Cerebellar nuclear complex (tissue), 1 donor: ENCODE data around the gene UBQLN1.
"Not testable (repeated sequence)": the region's sequence is repeated elsewhere in the genome, so short reads cannot be mapped to it uniquely, and the experiment has no call there.

Source experiments
- DNase-seq, 2 experiments: peaks; one replicate each; lab custom pipeline; 2025; lab: John Stamatoyannopoulos, UW

The UBQLN1 gene

GRCh38 chr9:83707768-83708514 lies at the start of gene UBQLN1:
Gene UBQLN1 (minus strand): TSS chr9:83707958. CDS start chr9:83707679, 279 bp downstream.
- peak in 1 of 2 experiments; percentile 79 for DNase-seq

GRCh38 chr9:83754383-83754977 lies 46.7 kb upstream of the UBQLN1 start:
- DNase-seq, result no peak

- no peak for DNase-seq
These were observed 41.9 kb upstream of the UBQLN1 start for GRCh38 chr9:83749706-83750105.

- DNase-seq, result no peak
These were observed 36.4 kb upstream of the UBQLN1 start for GRCh38 chr9:83744206-83744605.

- DNase-seq, result no peak
These were observed 26.0 kb upstream of the UBQLN1 start for GRCh38 chr9:83733739-83734138.

- DNase-seq, result not testable (repeated sequence)
These were observed 21.0 kb upstream of the UBQLN1 start for GRCh38 chr9:83728591-83729368.

GRCh38 chr9:83724436-83724835 lies 16.7 kb upstream of the UBQLN1 start:
- no peak for DNase-seq

GRCh38 chr9:83722726-83723495 lies 15.2 kb upstream of the UBQLN1 start:
- DNase-seq, result no peak

GRCh38 chr9:83721509-83721908 lies 13.8 kb upstream of the UBQLN1 start:
- DNase-seq, result no peak

- no peak for DNase-seq
These were observed 8.0 kb upstream of the UBQLN1 start for GRCh38 chr9:83715794-83716193.

- no peak for DNase-seq
These were observed 7.5 kb upstream of the UBQLN1 start for GRCh38 chr9:83715221-83715620.

- DNase-seq, result no peak
These were observed 6.6 kb upstream of the UBQLN1 start for GRCh38 chr9:83714329-83714728.

GRCh38 chr9:83708515-83709158 lies 879 bp upstream of the UBQLN1 start:
- peak in 1 of 2 experiments; percentile 28 for DNase-seq

GRCh38 chr9:83707518-83707767 lies 315 bp downstream of the UBQLN1 start:
- no peak for DNase-seq

- DNase-seq, result no peak
These were observed 861 bp downstream of the UBQLN1 start for GRCh38 chr9:83706676-83707517.

- not testable (repeated sequence) for DNase-seq
These were observed 2.5 kb downstream of the UBQLN1 start for GRCh38 chr9:83705219-83705651.

- DNase-seq, result no peak
These were observed 6.0 kb downstream of the UBQLN1 start for GRCh38 chr9:83701769-83702168.

- no peak for DNase-seq
These were observed 6.5 kb downstream of the UBQLN1 start for GRCh38 chr9:83701286-83701685.

- no peak for DNase-seq
These were observed 8.1 kb downstream of the UBQLN1 start for GRCh38 chr9:83699615-83700014.

- DNase-seq, result no peak
These were observed 8.7 kb downstream of the UBQLN1 start for GRCh38 chr9:83698976-83699585.
